GM08714 (cell line): Measurements from ENCODE around the gene MAGEA2.
"Not testable (repeated sequence)": the region's sequence is repeated elsewhere in the genome, so short reads cannot be mapped to it uniquely, and the experiment has no call there.

ENCODE experiments used
- H3K4me3 ChIP-seq: fragments of 200-500 bp; sonication (Bioruptor generic); 2 replicates; pipeline ENCODE4 v1.5.1; 2014; ENCODE audit warnings: mild to moderate bottlenecking, low read length, inconsistent platforms
- ZNF274 ChIP-seq: IDR thresholded peaks from 2 replicates; pipeline ENCODE4 v1.6.1; 2012; ENCODE audit warnings: mild to moderate bottlenecking, low read depth, low read length

Gene MAGEA2

GRCh38 chrX:152733261-152733975 lies 20.2 kb downstream of the MAGEA2 start, which contains the start of the genes CSAG1 and MAGEA12:
CSAG1 (minus strand) TSS chrX:152733721; CDS start chrX:152732460, 1,261 bp downstream.
MAGEA12 (plus strand) TSS chrX:152733757; CDS start chrX:152736162, 2,405 bp downstream.
- no peak for TF ChIP-seq ZNF274
- H3K4me3 ChIP-seq = no peak within 1 kb of the TSS

GRCh38 chrX:152725409-152725808 lies 28.2 kb downstream of the MAGEA2 start:
- TF ChIP-seq ZNF274 = no peak
- H3K4me3 ChIP-seq = no peak overlapping the region

DNA sequence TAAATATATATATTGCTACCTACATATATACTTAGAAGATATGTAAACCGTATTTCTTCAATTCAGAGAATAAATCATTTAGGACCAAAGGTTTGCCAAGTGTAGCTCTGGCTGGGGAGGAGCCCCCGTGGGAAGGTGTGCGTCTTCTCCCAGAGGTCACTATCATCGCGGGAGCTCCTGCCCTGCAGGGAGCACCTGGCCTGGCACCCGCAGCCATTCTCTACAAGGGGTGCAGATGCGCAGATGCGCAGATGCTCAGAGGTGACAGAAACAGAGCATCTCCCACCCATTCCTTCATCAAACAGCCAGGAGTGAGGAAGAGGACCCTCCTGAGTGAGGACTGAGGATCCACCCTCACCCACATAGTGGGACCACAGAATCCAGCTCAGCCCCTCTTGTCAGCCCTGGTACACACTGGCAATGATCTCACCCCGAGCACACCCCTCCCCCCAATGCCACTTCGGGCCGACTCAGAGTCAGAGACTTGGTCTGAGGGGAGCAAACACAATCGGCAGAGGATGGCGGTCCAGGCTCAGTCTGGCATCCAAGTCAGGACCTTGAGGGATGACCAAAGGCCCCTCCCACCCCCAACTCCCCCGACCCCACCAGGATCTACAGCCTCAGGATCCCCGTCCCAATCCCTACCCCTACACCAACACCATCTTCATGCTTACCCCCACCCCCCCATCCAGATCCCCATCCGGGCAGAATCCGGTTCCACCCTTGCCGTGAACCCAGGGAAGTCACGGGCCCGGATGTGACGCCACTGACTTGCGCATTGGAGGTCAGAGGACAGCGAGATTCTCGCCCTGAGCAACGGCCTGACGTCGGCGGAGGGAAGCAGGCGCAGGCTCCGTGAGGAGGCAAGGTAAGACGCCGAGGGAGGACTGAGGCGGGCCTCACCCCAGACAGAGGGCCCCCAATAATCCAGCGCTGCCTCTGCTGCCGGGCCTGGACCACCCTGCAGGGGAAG lies 39.5 kb downstream of the MAGEA2 start, which contains the start of gene MAGEA2B:
MAGEA2B (plus strand) TSS at position 814 of the 973 bp plus-strand sequence. CDS start 2,479 bp downstream, outside the sequence.
- H3K4me3 ChIP-seq = not testable (repeated sequence)

GRCh38 chrX:152713195-152713594 lies 40.4 kb downstream of the MAGEA2 start:
- H3K4me3 ChIP-seq = not testable (repeated sequence)

DNA sequence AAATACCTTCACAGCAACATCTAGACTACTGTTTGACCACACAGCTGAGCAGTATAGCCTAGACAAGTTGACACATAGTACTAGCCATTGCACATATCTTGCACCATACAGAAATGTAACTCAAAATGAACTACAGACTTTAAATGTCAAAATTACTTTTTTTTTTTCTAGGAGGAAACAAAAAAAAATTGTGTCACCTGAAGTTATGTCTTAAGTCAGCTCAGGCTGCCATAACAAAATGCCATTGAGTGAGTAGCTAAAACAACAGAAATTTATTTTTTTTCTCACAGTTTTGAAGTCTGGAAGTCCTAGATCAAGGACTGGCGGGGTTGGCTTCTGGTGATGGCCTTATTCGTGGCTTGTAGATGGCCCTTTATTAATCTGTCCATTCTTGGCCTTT lies 44.5 kb downstream of the MAGEA2 start, which contains the start of gene CSAG2:
CSAG2 (minus strand) TSS at position 101 of the 400 bp plus-strand sequence. CDS start 161 bp downstream, outside the sequence.
- H3K4me3 ChIP-seq = not testable (repeated sequence)

GRCh38 chrX:152706500-152706899 lies 47.1 kb downstream of the MAGEA2 start:
- H3K4me3 ChIP-seq = not testable (repeated sequence)

GRCh38 chrX:152700390-152700789 lies 53.3 kb downstream of the MAGEA2 start:
- H3K4me3 ChIP-seq = not testable (repeated sequence)
